Prostate gland (tissue), 2 donors: Measurements from ENCODE around the gene DGKE. TPM values are rescaled to one million over a fixed set of nuclear protein-coding genes. Genes with fewer than 3 reads are reported as not detected.

Experiments
- DNase-seq: peaks from one replicate; pipeline ENCODE4 v3.0.0-alpha.2; 2019; ENCODE audit warnings: low spot score
- H3K27ac ChIP-seq, 2 donors: fragments of 200-600 bp; sonication (generic); 2 replicates each; pipeline ENCODE4 v1.5.1; 2017 to 2019
- H3K27me3 ChIP-seq: fragments of 200-600 bp; sonication (generic); replicated peaks from 2 replicates; pipeline ENCODE4 v1.5.1; 2019; ENCODE audit not compliant: insufficient read depth
- H3K36me3 ChIP-seq, 2 donors: fragments of 200-600 bp; sonication (generic); 1 replicate in 1 of 2; 2 replicates in 1 of 2; pipeline versions ENCODE4 v1.5.1 to v1.8.1; 2017 to 2019
- H3K4me1 ChIP-seq: fragments of 200-600 bp; sonication (generic); replicated peaks from 2 replicates; pipeline ENCODE4 v1.5.1; 2019
- H3K4me3 ChIP-seq, 2 donors: fragments of 200-600 bp; sonication (generic); 2 replicates each; pipeline ENCODE4 v1.5.1; 2017 to 2019
- H3K9me3 ChIP-seq: fragments of 200-600 bp; sonication (generic); 2 replicates; pipeline ENCODE4 v1.5.1; 2017
- POLR2A ChIP-seq: fragments of 450-650 bp; IDR thresholded peaks from one replicate; pipeline ENCODE4 v1.6.1; 2016; ENCODE audit warnings: antibody characterized with exemption, mild to moderate bottlenecking
- POLR2AphosphoS5 ChIP-seq: sonication (generic); formaldehyde crosslinking; IDR thresholded peaks from one replicate; pipeline ENCODE4 v1.6.1; 2017; ENCODE audit warnings: antibody characterized with exemption
- WGBS: methylation state at CpG from one replicate; pipeline ENCODE4 v1.1.5; 2018; 5-methylcytosine and 5-hydroxymethylcytosine counted together
- intact Hi-C: fragments of 100-400 bp; cut with DNase I; formaldehyde crosslinking; loops from one replicate; pipeline ENCODE4 v1.14.2; 2022
- total RNA-seq, 2 donors: library from RNA; depleted of rRNA; stranded (reverse); fragments of >200 nt; gene quantifications; one replicate each; pipeline ENCODE4 v1.1.0, GENCODE V29; 2016
- TF ChIP-seq, protein P1 (sequence below), 4 experiments: fragments of 200-600 bp in 2 of 4; fragments of 450-650 bp in 2 of 4; sonication (generic) in 2 of 4; IDR thresholded peaks; 1 replicate in 3 of 4; 2 replicates in 1 of 4; pipeline ENCODE4 v1.5.1; 2016 to 2019; ENCODE audit warnings: antibody characterized with exemption in 4 of 4, mild to moderate bottlenecking in 2 of 4, moderate library complexity in 2 of 4

The DGKE gene
- total RNA-seq, 2 donors from 2014 or later = 7.7 to 13.3 TPM

DNA sequence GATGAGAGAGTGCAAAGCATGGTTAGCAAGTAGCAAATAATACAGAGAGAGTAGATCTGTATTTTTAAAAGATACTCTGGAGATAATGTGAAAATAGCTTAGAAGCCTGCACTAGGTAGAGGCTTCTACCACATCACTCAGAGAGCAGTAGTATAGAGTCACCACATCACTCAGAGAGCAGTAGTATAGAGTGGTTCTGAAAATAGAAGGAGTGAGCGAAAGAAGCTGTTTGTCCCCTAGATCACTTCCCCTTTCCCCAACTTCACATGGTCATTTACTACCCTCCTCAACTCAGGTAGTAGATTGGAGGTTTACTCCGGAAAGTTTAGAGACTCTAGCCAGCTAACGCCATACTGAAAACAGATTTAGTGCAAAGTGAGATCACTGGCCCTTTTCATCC is 17.1 kb downstream of the DGKE start:
- Histone ChIP-seq H3K27me3 (no peaks in the 10 kb centered on the region), H3K36me3 (no peaks in the 10 kb centered on the region), H3K4me3 (no peak overlapping the region), H3K27ac (no peak overlapping the region), H3K4me1 (no peaks in the 10 kb centered on the region), H3K9me3 (no peaks in the 10 kb centered on the region)
- DNase-seq = no peak
- TF ChIP-seq POLR2A (no peak), POLR2AphosphoS5 (no peak)
- 64% methylated on average over 3 of the region's 3 CpGs for WGBS
- intact Hi-C loops = no loop called here

GRCh38 chr17:56861899-56862298 is 27.9 kb downstream of the DGKE start:
- DNase-seq = no peak
- intact Hi-C loops = no loop called here
- 95% methylated on average over 3 of the region's 3 CpGs for WGBS
- H3K4me1 ChIP-seq = no peaks in the 10 kb centered on the region
- no peak overlapping the region for H3K27ac ChIP-seq
- no peaks in the 10 kb centered on the region for H3K9me3 ChIP-seq
- no peaks in the 10 kb centered on the region for H3K27me3 ChIP-seq
- TF ChIP-seq POLR2A (no peak), POLR2AphosphoS5 (no peak)
- TF ChIP-seq, protein P1, sequence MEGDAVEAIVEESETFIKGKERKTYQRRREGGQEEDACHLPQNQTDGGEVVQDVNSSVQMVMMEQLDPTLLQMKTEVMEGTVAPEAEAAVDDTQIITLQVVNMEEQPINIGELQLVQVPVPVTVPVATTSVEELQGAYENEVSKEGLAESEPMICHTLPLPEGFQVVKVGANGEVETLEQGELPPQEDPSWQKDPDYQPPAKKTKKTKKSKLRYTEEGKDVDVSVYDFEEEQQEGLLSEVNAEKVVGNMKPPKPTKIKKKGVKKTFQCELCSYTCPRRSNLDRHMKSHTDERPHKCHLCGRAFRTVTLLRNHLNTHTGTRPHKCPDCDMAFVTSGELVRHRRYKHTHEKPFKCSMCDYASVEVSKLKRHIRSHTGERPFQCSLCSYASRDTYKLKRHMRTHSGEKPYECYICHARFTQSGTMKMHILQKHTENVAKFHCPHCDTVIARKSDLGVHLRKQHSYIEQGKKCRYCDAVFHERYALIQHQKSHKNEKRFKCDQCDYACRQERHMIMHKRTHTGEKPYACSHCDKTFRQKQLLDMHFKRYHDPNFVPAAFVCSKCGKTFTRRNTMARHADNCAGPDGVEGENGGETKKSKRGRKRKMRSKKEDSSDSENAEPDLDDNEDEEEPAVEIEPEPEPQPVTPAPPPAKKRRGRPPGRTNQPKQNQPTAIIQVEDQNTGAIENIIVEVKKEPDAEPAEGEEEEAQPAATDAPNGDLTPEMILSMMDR (IDR thresholded peaks at IDR 0.05) = no peak
- peaks cover 0 to 3% of the 10 kb centered on the region in 2 donors for H3K36me3 ChIP-seq
- no peak overlapping the region for H3K4me3 ChIP-seq

DNA sequence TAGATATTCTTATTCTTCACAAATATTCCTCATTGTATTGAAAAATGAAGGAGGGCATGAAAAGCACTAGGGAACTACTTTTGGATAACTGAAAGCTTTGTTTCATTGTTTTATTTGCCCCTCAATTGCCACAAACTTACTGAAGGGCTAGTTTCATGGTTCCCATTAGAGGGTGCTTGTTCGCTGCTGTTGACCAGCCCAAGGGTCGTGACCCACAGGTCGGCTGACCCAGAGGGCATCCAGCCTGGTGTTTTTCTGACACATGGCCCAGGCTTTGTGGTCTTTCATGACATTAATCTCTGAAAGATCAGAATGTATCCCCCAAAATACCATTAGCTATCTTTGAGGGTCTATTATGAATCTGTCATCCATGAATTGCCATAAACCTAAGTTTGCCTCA is 30.0 kb downstream of the DGKE start:
- WGBS = 58% methylated on average over 3 of the region's 3 CpGs

DNA sequence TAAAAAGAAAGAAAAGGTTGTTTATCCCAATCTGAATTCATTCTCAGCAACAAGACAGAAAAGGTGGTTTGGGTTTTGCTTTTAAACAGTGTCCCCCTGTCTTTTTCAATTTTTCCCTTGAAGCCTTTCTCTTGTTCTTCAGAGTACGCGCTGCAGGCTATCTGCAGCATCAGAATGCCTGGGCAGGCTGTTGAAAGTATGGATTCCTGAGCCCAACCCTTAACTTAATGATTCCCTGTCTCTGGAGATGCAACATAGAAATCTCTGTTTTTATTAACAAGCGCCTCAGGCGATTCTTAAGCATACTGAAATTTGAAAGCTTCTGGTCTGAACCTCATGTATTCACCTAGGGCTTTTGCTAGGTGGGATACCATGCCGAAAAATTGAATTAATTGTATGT is 32.1 kb downstream of the DGKE start:
- H3K4me3 ChIP-seq = no peak overlapping the region
- intact Hi-C loops = no loop called here
- TF ChIP-seq POLR2AphosphoS5 (no peak), POLR2A (no peak)
- TF ChIP-seq, protein P1 (IDR thresholded peaks at IDR 0.05) = no peak
- H3K27ac ChIP-seq = no peak overlapping the region
- H3K27me3 ChIP-seq = no peaks in the 10 kb centered on the region
- no peaks in the 10 kb centered on the region for H3K9me3 ChIP-seq
- no peak for DNase-seq
- peaks cover 0 to 3% of the 10 kb centered on the region in 2 donors for H3K36me3 ChIP-seq
- 80% methylated on average over 5 of the region's 5 CpGs for WGBS
- H3K4me1 ChIP-seq = no peaks in the 10 kb centered on the region

More for the DNA sequence above, 30.0 kb downstream of the DGKE start:
- DNase-seq = no peak
- Histone ChIP-seq H3K9me3 (no peaks in the 10 kb centered on the region), H3K36me3 (peaks cover 0 to 3% of the 10 kb centered on the region in 2 donors), H3K27ac (no peak overlapping the region), H3K27me3 (no peaks in the 10 kb centered on the region), H3K4me3 (no peak overlapping the region), H3K4me1 (no peaks in the 10 kb centered on the region)
- intact Hi-C loops = no loop called here
- TF ChIP-seq POLR2AphosphoS5 (no peak), POLR2A (no peak)
- TF ChIP-seq, protein P1 (IDR thresholded peaks at IDR 0.05) = no peak

- DNase-seq = no peak
- no peaks in the 10 kb centered on the region for H3K9me3 ChIP-seq
- H3K4me3 ChIP-seq = no peak overlapping the region
- no peaks in the 10 kb centered on the region for H3K4me1 ChIP-seq
- no peak overlapping the region for H3K27ac ChIP-seq
- no peaks in the 10 kb centered on the region for H3K27me3 ChIP-seq
- TF ChIP-seq POLR2A (no peak), POLR2AphosphoS5 (no peak)
- TF ChIP-seq, protein P1 (IDR thresholded peaks at IDR 0.05) = no peak
- H3K36me3 ChIP-seq = peaks cover 0 to 3% of the 10 kb centered on the region in 2 donors
- WGBS = 32% methylated on average over 3 of the region's 3 CpGs
- intact Hi-C loops = no loop called here
Measured at GRCh38 chr17:56866496-56866895, 32.5 kb downstream of the DGKE start.
